Activated T-cell treated with anti-CD3 and anti-CD28 coated beads, Interleukin-2, amount 50 U/mL, for 4 hours (primary cell): Measurements from ENCODE around the gene CDC20. TPM values are rescaled to one million over a fixed set of nuclear protein-coding genes. Genes with fewer than 3 reads are reported as not detected.

Source experiments
- ATAC-seq, 2 donors: fragments of 200-7000 bp; cut with Tn5 transposase; one replicate each; pipeline ENCODE4 v1.10.0; 2021
- DNase-seq: peaks from one replicate; pipeline ENCODE4 v3.0.0-alpha.2; 2020
- H3K27me3 Mint-ChIP-seq: one replicate; pipeline ENCODE4 v1.8.0; 2021; ENCODE audit warnings: low read depth, mixed read lengths
- H3K36me3 Mint-ChIP-seq: one replicate; pipeline ENCODE4 v1.8.0; 2022; ENCODE audit warnings: mixed read lengths; ENCODE audit not compliant: insufficient read depth
- H3K4me1 Mint-ChIP-seq: one replicate; pipeline ENCODE4 v1.8.0; 2021; ENCODE audit warnings: low read depth, mixed read lengths
- H3K4me3 Mint-ChIP-seq: one replicate; pipeline ENCODE4 v1.8.0; 2021; ENCODE audit warnings: mild to moderate bottlenecking, moderate library complexity, mixed read lengths
- H3K9me3 Mint-ChIP-seq: one replicate; pipeline ENCODE4 v1.8.0; 2021; ENCODE audit warnings: mixed read lengths
- total RNA-seq, 3 donors: library from RNA; stranded (reverse); gene quantifications; one replicate each; pipeline ENCODE4 v1.2.1, GENCODE V29; 2021

The CDC20 gene
- total RNA-seq, 3 donors from 2014 or later: 47.3 to 70.1 (median 60.3) TPM

DNA sequence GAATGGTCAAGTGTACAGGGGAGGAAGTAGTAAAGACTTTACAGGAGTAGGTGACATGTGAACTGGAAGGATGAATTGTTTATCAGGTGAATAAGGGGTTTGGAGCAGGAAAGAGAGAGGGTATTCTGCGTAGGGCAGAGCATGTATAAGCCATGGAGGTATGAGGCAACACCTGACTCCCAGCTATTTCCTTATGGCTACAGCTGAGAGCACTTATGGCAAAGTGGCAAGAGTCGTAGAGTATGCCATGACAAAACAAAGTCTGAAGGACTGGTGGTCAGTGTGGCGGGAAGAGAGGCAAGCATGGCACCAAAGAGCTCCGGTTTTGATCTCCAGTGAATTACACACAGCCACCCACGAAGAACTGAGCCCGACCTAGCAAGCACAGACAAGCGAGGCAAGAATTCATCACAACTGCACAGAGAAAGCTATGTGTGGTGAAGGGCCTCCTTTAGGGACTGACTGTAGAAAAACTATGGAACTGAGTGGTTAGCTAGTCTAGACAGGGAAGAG lies 18.0 kb downstream of the CDC20 start:
- no peaks in the 10 kb centered on the region for H3K9me3 Mint-ChIP-seq
- no peak overlapping the region for H3K4me3 Mint-ChIP-seq
- ATAC-seq: no peak
- H3K4me1 Mint-ChIP-seq: peaks cover 6% of the 10 kb centered on the region
- no peaks in the 10 kb centered on the region for H3K27me3 Mint-ChIP-seq
- H3K36me3 Mint-ChIP-seq: peaks cover 7% of the 10 kb centered on the region
- no peak for DNase-seq

DNA sequence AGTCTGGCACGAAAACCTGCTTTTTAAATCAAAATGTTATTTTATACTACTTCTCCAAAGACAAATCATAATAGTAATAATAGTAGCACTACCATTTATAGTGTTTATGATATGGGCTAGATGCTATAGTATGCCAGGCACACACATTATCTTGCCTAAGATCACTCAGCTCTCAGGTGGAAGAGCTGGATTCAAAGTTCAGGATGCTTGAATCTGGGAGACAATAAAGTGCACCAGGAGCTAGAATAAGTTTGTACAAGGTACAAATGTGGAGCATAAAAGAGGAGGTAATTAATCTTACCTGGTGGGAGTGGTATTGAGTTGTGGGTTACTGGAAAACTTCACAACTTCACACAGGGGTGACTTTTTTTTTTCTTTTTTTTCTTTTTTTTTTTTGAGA lies 19.1 kb downstream of the CDC20 start:
- Mint-ChIP-seq H3K9me3 (no peaks in the 10 kb centered on the region), H3K4me1 (peaks cover 6% of the 10 kb centered on the region), H3K27me3 (no peaks in the 10 kb centered on the region), H3K4me3 (no peak overlapping the region), H3K36me3 (peaks cover 13% of the 10 kb centered on the region)
- ATAC-seq (no peak), DNase-seq (no peak)

DNA sequence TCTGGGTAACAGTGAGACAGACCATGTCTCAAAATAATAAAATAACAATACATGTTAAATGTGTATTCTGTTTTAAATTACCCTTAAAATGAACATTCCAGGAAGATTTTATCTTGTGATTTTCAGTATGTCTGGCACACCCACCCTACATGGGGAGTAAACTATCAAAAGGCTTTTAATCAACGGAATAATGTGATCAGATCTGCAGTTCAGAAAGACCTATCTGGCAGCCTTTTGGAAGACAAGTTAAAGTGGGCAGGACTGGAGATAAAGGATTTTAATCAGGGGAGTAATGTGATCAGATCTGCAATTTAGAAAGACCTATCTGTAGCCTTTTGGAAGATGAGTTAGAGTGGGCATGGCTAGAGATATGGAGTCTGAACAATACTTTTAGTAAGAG lies 20.7 kb downstream of the CDC20 start:
- H3K4me3 Mint-ChIP-seq: no peak overlapping the region
- no peak for ATAC-seq
- no peak for DNase-seq
- no peaks in the 10 kb centered on the region for H3K9me3 Mint-ChIP-seq
- peaks cover 6% of the 10 kb centered on the region for H3K4me1 Mint-ChIP-seq
- peaks cover 24% of the 10 kb centered on the region for H3K36me3 Mint-ChIP-seq
- no peaks in the 10 kb centered on the region for H3K27me3 Mint-ChIP-seq

DNA sequence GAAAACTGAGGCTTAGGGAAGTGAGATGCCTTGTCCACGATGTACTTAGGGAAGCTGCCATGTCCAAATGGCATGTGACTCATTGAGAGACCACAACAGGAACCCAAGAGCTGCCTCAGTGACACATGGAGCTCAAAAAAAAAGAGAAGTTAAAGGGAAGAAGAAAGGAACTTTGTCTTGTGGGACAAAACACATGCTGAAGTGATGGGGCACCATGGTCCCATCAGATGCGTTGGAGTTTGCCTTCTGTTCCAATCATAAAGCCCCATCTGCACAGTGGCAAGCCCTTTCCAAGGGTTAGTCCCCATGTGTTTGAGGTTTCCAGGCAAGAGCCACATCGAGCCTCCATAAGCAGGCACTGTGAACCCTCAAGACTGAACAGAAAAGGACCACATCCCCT lies 22.8 kb downstream of the CDC20 start:
- Mint-ChIP-seq H3K9me3 (no peaks in the 10 kb centered on the region), H3K27me3 (no peaks in the 10 kb centered on the region), H3K4me1 (peaks cover 6% of the 10 kb centered on the region), H3K4me3 (no peak overlapping the region), H3K36me3 (peaks cover 43% of the 10 kb centered on the region)
- DNase-seq (no peak), ATAC-seq (no peak)

DNA sequence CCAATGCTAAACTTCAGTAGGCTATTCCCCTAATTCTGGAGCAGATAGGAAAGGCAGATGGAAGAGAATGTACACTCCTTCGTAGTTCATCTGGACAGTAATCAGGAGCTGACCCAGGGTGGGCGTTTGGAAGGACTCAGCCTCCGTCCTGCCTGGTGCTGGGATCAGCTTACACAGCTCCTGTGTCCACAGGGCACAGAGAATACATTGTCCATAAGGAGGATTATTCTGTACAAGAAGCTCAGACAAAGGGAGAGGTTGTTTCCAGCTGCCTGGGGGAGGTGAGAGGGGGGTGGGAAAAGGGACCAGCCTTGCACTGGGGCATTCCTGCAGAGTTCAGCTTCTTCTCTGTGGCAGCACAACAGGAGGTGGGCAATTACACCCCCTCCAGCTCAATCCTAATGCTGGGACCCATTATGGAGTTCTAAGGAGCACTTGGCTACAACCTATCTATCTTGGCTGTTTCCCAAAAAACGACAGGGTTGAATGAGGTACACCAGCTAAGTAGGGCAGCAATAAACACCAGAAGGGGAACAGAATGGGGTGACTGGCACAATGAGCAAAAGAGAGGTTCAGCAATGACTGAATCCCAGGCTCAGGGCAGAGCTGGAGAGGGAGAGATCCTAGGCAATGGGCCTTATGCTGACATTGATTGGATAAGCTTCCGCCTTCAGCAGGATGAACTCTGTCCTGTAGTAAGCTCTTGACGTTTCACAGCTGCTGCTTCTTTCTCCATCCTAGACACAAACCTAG lies 23.4 kb downstream of the CDC20 start:
- Mint-ChIP-seq H3K36me3 (peaks cover 47% of the 10 kb centered on the region), H3K27me3 (no peaks in the 10 kb centered on the region), H3K9me3 (no peaks in the 10 kb centered on the region), H3K4me1 (peaks cover 6% of the 10 kb centered on the region), H3K4me3 (no peak overlapping the region)
- no peak for DNase-seq
- no peak for ATAC-seq

DNA sequence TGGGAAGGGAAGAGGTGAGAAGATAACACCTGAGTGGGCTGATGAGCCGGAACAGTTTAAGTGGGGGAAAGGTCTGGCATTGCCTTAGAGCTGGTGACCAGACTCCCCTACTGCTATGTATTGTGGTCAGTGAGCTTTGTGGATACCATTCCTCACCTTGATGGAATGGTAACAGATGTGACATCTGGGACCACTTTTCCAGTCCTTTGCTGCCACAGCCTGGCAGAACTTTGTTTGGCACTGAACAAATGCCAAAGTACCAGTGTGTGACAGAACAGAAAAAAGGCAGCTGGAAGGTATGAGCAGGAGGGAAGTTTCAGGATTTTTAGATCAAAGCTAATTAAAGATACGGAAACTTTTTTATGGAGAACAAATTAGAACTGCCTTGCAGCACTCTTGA lies 24.7 kb downstream of the CDC20 start:
- no peaks in the 10 kb centered on the region for H3K9me3 Mint-ChIP-seq
- ATAC-seq (no peak), DNase-seq (no peak)
- peaks cover 48% of the 10 kb centered on the region for H3K36me3 Mint-ChIP-seq
- H3K4me1 Mint-ChIP-seq: peaks cover 15% of the 10 kb centered on the region
- no peaks in the 10 kb centered on the region for H3K27me3 Mint-ChIP-seq
- no peak overlapping the region for H3K4me3 Mint-ChIP-seq

DNA sequence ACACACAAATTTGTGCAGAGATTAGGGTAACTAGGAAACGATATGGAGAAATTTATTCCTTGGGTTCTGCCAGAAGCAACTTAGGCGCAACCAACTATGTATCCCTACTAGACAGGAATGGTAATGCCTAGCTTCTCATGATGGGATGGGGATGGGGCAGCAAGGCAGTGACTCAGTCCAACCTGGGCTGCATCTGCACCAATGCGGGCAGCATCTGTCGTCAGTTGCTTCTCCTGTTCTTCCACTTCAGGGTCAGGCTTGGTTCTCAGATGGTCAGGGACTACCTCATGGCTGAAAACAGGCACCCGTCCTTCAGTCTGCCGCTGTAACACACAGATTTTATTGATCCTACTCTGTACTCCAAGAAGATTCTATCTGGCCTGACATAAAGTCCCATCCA lies 27.9 kb downstream of the CDC20 start:
- no peak overlapping the region for H3K4me3 Mint-ChIP-seq
- no peak for ATAC-seq
- peaks cover 34% of the 10 kb centered on the region for H3K4me1 Mint-ChIP-seq
- H3K9me3 Mint-ChIP-seq: no peaks in the 10 kb centered on the region
- H3K36me3 Mint-ChIP-seq: peaks cover 46% of the 10 kb centered on the region
- no peak for DNase-seq
- no peaks in the 10 kb centered on the region for H3K27me3 Mint-ChIP-seq

DNA sequence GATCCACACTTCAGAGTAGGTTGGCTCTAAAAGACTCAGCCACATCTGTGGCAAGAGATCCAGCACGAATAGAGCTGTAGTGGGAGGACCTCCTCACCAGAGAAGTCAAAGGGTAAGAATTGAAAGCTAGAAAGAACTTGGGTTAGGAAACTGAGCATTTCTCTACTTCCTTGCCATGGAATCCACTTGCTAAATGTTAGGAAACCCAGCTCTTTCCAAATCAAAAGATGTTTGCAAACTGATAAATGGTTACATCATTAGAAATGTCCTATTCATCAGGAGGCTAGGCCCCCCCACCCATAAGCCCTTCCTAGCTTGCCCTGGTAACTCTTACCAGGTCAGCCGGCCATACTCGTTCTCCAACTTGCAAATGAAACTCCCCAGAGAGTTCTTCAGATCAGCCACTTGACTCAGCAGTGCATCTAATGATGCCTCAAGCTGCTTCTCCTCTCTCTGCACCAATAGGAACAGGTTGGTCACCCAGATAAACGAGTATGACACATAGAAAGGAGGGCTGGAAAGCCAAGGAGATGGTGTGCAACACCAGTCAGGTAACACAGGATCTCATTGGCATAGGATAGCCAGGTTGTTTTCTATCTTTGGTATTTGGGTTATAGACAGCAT lies 29.3 kb downstream of the CDC20 start:
- H3K4me3 Mint-ChIP-seq: peak overlapping the region; percentile 99
- peaks cover 42% of the 10 kb centered on the region for H3K4me1 Mint-ChIP-seq
- H3K9me3 Mint-ChIP-seq: no peaks in the 10 kb centered on the region
- H3K36me3 Mint-ChIP-seq: peaks cover 37% of the 10 kb centered on the region
- no peaks in the 10 kb centered on the region for H3K27me3 Mint-ChIP-seq
- ATAC-seq (no peak), DNase-seq (no peak)

DNA sequence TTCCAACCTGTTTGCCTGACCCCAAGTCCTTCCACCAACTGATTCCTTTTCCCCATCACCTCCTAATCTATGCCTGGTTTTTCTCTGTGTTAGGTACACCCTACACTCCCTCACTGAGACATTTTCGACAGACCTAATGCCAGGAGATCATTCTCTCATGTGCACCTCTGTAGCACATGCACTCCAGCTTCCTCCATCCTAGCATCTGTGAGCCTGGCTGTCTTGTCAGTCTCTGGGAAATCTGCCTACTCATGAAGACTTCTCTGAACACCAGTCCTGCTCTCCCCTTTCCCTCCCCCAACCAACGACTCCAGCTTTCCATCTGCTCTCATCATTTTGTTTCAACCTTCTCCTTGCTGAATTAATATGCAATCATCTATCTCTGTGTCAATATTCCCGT lies 29.8 kb downstream of the CDC20 start:
- H3K9me3 Mint-ChIP-seq: no peaks in the 10 kb centered on the region
- peaks cover 32% of the 10 kb centered on the region for H3K36me3 Mint-ChIP-seq
- ATAC-seq (no peak), DNase-seq (no peak)
- peaks cover 42% of the 10 kb centered on the region for H3K4me1 Mint-ChIP-seq
- H3K27me3 Mint-ChIP-seq: no peaks in the 10 kb centered on the region
- peak overlapping the region; percentile 99 for H3K4me3 Mint-ChIP-seq

DNA sequence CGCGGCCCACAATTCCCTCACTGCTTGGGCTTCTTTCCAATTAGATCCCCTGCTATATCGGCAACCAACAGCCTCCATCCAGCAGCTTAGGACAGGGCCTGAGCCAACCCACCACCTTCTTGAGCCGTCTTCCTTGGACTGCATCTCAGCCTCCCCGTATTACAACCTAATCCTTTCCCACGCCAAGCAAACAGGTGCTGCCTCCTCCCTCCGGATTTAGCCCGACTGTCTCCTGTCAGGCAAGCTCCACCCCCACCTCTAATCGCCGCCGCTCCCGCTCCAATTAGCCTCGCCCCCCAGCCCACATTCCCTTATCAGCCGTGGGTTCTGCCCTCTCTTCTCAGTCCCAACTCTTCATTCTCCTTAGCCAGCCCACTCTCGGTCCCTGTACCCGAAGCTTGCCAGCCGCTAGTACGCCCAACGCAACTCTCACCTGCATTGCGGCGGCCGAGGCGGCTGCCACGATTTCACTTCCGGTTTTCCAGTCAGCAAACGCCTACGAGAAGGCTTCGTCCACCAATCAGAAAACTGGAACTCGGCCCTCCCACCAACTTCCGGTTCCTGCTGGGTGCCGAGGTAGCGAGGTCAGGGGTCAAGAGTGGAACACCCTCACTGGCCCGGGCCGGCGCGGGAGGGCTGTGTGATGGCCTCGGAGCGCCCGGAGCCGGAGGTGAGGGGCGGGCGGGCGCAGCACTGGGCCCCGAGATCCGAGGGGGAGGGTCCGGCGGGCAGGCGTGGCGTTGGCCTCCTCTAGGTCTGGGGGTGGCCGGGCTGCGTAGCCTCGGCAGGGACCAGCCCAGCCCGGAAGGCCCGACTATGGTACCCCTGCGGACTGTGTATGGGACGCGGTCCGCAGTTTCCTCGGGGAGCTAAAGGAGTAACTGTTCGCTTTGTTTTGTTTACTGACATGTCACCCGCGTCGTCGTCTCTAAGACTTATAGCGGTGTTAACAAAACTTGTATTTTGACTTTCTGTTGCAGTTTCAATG lies 30.8 kb downstream of the CDC20 start, which contains the start of the genes MED8 and SZT2:
MED8 (minus strand) TSS at position 475 of the 988 bp plus-strand sequence; CDS start at position 439, 36 bp downstream.
SZT2 (plus strand) TSS at position 574 of the 988 bp plus-strand sequence; CDS start at position 644, 70 bp downstream.
- H3K9me3 Mint-ChIP-seq: no peaks in the 10 kb centered on the region
- ATAC-seq: peak; percentile 97
- DNase-seq: peak; percentile 89
- H3K4me1 Mint-ChIP-seq: peaks cover 42% of the 10 kb centered on the region
- peaks cover 27% of the 10 kb centered on the region for H3K36me3 Mint-ChIP-seq
- H3K27me3 Mint-ChIP-seq: no peaks in the 10 kb centered on the region
- peak within 1 kb of the TSS; percentile 99 for H3K4me3 Mint-ChIP-seq

DNA sequence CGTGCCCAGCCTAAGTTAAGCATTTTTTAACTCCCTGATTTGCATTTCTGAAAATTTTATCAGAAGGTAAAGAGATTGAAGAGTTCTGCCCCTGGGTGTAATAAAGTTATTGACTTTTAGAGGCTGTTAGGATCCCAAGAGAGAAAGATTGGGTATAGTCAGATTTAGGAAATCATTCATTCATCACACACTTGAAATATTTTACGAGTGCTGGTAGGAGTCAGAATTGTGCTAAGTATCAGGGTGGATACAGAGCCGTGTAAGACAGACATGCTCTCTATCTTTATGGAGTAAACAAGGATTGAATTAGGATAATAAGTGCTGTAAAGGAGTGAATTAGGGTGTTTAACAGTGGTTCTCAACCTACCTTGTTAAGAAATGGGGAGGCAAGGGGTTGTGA lies 33.9 kb downstream of the CDC20 start:
- no peak for ATAC-seq
- Mint-ChIP-seq H3K36me3 (peaks cover 10% of the 10 kb centered on the region), H3K9me3 (no peaks in the 10 kb centered on the region), H3K27me3 (no peaks in the 10 kb centered on the region), H3K4me3 (no peak overlapping the region), H3K4me1 (peaks cover 42% of the 10 kb centered on the region)
- DNase-seq: no peak

DNA sequence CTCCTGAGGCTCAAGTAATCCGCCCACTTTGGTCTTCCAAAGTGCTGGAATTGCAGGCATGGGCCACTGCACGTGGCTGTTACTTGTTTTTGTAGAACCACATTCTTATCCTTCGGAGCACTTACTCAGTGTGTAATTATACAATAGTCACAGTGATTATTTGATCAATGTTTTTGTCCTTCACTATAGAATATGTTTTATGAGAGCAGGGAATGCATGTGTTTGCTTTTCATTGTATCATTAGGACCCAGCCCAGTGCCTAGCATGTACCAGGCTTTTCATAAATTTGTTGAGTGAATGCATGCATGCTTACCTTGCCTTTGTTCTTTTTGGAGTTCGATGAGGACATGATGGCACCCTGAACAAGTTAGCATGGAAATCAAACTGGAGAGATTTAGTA lies 36.7 kb downstream of the CDC20 start:
- no peak for DNase-seq
- H3K4me1 Mint-ChIP-seq: peaks cover 20% of the 10 kb centered on the region
- H3K36me3 Mint-ChIP-seq: peaks cover 6% of the 10 kb centered on the region
- no peak for ATAC-seq
- no peaks in the 10 kb centered on the region for H3K9me3 Mint-ChIP-seq
- H3K4me3 Mint-ChIP-seq: no peak overlapping the region
- H3K27me3 Mint-ChIP-seq: no peaks in the 10 kb centered on the region

DNA sequence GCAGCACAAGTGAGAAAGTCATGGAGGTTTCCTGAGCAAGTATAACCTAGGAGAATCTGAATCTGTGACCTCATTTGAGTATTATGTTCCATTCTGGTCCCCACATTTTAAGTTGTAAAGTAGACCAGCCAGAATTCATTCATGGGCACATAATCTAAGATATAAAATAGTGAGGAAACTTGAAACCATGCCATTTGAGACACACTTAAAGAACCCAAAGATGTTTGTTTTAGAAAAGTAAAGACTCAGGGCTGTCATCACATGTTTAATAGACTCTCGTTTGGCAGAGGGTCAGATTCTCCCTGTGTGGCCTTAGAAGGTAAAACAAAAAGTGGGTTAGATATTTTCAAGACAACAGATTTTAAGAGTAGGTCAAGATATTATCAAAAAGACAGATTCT lies 37.3 kb downstream of the CDC20 start:
- Mint-ChIP-seq H3K4me3 (no peak overlapping the region), H3K9me3 (no peaks in the 10 kb centered on the region), H3K4me1 (peaks cover 16% of the 10 kb centered on the region), H3K27me3 (no peaks in the 10 kb centered on the region), H3K36me3 (peaks cover 6% of the 10 kb centered on the region)
- no peak for ATAC-seq
- no peak for DNase-seq

DNA sequence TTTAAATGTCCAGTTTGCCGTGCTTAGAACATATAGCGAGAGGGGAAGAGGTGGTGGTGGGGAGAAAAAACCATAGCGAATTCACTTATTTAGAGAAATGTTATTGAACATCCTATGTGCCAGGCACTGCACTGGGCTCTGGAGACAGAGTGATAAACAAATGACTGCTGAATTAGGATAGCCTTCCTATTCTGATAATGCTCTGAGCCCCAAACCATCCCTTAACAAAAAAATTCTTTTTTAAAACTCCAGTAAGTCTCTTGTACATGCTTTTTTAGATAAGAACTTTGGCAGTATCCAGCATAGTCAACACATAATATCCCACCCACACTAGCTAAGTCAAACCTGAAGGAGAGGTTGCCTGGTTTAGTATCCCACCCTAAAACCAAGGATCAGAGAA lies 39.4 kb downstream of the CDC20 start:
- Mint-ChIP-seq H3K4me1 (peaks cover 10% of the 10 kb centered on the region), H3K9me3 (no peaks in the 10 kb centered on the region), H3K4me3 (no peak overlapping the region), H3K36me3 (peaks cover 9% of the 10 kb centered on the region), H3K27me3 (no peaks in the 10 kb centered on the region)
- ATAC-seq (no peak), DNase-seq (no peak)
